Stimulated activated CD8-positive, alpha-beta memory T cell treated with anti-CD3 and anti-CD28 coated beads, Interleukin-2, amount 100 ng/mL, for 1 hour (primary cell): ENCODE data around the gene LATS2.

Source experiments
- DNase-seq, 2 donors: peaks; one replicate each; pipeline ENCODE4 v3.0.0-alpha.2; 2020; ENCODE audit warnings: low read depth in 2 of 2

LATS2 gene

DNA sequence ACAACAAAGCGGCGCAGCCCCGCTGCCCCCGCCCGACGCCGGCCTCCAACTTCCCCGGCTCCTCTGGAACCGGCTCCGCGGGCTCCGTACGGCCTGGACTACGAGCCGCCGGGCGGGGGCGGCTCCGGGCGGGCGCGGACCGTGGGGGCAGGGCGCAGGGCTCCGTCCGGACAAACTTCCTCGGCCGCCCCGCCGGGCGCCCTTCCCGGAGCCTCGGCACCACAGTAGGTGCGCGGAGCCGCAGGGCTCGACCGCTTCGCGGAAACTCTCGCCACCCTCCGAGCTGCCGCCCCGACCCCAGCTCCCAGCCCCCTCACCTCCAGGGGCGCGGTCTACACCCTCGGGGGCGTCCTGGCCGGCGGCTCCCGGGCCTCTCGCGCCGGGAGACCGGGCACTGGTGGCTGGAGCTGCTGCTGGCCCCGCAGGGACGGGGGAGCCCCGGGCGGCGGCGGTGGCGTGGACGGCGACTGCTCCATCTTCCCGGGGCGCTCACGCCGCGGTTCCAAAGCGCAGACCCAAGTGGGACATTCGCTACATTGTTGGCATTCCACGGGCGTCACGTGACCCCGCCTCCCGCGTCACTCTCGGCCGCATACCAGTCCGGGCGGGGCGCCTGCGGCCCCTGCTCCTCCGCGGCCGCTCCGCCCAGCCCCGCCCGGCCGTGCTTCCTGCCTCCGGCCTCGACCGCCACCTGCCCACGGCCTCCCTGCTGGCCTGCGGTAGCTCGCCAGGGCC is at the start of gene LATS2:
Gene LATS2, minus strand, starts transcription at position 558 of the 735 bp plus-strand sequence. CDS start 15,560 bp downstream, outside the sequence.
- peak; percentile 46 for DNase-seq

GRCh38 chr13:21109168-21109567 is 47.8 kb upstream of the LATS2 start:
- no peak for DNase-seq

GRCh38 chr13:21106089-21106488 is 44.7 kb upstream of the LATS2 start:
- no peak for DNase-seq

- no peak for DNase-seq
Measured at GRCh38 chr13:21104199-21105019, 43.0 kb upstream of the LATS2 start.

DNA sequence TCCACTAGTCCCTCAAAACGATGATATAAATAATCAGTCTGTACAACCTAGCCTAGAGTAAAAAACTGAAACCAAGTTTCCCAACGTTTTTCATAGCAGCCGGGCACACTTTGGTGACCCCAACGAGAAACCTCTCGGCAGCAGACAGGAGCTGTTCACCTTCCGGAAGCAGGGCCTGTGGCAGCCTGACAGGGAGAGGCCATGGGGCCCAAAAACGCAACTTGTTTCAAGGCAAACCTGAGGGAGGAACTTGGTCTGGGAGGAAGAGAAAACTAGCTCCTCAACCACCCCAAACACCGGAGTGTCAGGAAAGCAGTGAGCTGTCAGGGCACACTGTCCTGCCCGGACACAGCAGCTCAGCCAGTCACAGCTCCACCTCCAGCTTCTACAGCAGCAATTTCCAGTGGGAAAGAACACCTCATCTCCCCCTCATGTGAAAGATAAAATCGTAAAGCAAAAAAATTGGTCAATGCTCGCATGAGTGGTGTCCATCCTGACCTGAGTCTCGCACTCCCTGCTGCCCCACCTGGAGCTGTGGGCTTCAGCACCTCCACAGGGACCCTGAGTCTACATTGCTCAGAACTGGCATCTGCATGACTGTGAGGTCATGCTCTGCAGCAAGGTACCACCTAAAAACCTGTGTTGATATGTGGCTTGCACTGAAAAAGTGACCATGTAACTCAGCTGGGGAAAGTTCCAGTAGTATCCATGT is 40.6 kb upstream of the LATS2 start:
- no peak for DNase-seq

DNA sequence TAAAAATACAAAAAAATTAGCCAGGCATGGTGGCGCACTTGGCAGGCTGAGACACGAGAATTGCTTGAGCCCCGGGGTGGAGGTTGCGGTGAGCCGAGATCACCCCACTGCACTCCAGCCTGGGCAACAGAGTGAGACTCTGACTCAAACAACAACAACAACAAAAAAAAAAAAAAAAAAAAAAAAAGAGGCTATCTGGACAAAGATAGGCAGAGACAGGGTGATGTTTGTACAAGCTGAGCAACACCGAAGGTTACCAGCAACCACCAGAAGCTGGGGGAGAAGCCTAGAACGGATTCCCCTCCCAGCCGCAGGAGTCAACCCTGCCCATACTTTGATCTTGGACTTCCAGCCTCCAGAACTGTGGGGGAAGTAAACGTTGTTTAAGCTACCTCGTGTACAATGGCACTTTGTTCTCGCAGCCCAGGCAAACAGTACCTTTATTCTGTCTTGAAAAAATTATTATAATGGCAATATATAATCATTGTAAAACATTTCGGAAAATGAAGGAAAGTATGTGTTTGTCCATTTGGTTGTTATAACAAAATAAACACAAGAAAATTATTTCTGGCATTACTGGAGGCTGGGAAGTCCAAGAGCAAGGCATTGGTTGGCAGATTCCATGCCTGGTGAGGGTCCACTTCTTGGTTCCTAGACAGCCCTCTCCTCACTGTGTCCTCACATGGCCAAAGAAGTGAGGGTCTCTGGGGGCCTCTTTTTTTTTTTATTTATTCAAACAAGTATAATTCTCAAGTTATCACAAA is 39.8 kb upstream of the LATS2 start:
- DNase-seq, result no peak

GRCh38 chr13:21100211-21100610 is 38.8 kb upstream of the LATS2 start:
- DNase-seq, result no peak

GRCh38 chr13:21095311-21095710 is 33.9 kb upstream of the LATS2 start:
- no peak for DNase-seq

DNA sequence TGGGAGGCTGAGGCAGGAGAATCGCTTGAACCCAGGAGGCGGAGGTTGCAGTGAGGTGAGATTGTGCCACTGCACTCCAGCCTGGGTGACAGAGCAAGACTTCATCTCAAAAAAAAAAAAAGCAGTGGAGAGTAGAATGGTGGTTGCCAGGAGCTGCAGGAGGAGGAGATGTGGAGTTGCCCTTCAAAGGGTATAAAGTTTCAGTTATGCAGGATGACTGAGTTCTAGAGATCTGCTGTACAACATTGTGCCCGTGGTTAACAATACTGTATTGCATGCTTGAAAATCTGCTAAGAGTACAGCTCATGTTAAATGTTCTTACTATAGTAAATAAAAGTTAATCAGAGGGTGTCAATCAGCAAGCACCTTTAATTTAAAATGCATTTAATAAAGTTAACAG is 28.4 kb upstream of the LATS2 start:
- DNase-seq, result no peak

- no peak for DNase-seq
Measured at GRCh38 chr13:21088534-21088933, 27.1 kb upstream of the LATS2 start.

GRCh38 chr13:21086929-21087328 is 25.5 kb upstream of the LATS2 start:
- DNase-seq, result no peak

GRCh38 chr13:21081926-21082325 is 20.5 kb upstream of the LATS2 start:
- no peak for DNase-seq

DNA sequence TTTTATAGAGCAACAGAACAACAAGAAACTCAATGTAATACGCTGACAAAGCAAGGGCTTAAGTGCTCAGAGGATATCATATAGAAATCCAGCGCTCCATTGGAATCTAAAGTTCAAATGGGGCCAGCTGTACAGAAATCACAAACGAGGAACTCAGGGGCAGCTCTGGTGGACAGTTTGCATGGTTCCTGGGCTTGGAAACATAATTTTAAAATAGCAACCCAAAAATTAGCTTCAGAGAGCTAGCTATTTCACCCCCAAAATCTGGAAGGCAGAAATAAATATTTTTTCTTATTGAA is 19.2 kb upstream of the LATS2 start:
- DNase-seq, result no peak

GRCh38 chr13:21079761-21080592 is 18.6 kb upstream of the LATS2 start:
- DNase-seq, result no peak

DNA sequence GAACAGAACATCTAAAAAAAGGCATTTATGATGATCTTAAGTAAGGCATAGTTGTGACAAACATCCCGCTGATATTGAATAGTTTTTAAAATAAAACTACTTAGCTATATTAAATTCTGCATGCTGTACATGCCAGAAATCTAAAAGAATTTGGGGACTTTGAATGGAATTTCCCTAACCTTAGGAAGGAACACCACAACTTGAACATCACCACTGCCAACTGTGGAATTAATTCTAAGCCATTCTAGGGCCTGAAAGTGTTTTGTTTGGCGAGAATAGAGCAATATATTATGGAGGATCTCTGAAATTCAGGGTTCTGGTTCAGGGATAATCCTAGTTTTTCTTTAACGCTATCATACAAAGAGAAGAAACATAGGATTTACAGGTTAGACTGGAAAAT is 17.8 kb upstream of the LATS2 start:
- DNase-seq, result no peak

DNA sequence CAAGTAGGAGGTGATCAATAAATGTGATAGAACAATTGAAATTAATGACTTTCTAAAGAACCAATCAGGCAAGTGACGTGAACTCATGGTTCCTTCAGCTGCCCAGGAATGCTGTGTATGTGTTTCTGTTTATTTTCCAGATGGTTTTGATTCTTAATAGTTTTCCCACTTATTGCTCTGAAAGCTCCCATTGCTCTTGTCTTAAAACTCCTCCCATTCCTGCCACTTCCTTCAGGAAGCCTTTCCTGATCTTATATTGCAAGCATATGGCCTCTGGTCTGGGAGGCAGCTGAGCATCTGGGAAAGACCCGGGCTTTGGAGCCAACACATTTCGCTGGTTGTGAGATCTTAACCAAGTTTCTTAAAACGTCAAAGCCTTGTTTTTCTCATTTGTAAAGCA is 17.1 kb upstream of the LATS2 start:
- DNase-seq, result no peak

DNA sequence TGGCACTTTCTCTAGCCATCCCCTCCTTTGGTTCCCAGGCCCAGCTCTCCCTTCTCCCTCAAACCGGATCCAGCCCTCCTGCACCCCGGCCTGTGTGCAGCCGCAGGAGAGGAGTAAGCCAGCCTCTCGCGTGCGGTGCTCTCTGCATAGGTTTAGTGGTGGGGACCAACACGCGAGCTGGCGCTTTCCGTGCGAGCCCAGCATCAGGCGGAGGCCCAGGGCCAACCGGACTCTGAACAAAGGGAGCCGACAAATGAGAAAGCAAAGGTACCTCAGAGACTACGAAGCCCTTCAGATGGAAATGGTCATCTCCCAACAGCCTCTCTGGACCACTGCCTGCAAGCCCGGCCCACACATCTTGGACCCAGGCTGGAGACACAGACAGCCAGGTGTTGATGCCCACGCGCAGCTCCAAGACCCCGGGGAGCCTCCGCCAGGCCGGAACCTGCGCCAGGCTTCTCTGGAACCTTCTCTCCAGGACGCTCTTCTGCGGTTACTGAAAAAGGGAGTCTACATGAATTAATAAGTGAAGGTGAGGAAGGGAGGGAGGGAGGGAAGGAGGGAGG is 16.5 kb upstream of the LATS2 start:
- no peak for DNase-seq

GRCh38 chr13:21077076-21077787 is 15.8 kb upstream of the LATS2 start:
- no peak for DNase-seq

DNA sequence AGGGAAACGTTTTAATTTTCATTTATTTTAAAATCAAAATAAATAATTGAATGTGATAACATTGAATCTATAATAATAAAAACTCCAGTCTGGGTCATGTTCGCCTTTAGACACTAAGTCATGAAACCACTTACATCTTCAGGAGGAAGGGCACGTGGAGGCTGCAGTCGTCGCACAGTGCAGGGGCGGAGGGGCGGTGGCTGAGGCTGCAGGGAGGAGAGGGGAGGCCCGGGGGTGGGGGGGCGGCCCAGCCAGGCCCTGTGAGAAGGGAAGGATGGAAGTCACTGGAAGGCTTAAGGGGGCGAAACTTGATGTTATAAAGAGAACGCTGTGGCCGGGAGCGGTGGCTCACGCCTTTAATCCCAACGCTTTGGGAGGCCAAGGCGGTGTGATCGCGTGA is 14.9 kb upstream of the LATS2 start:
- no peak for DNase-seq
